GM12872 (cell line): ENCODE measurements around the gene APBA1.

Experiments
- TF ChIP-seq, protein P1 (sequence below): IDR thresholded peaks from 3 replicates; pipeline ENCODE4 v1.5.1; 2011; ENCODE audit warnings: low read depth, mild to moderate bottlenecking, low read length, moderate library complexity; ENCODE audit not compliant: insufficient read depth

The APBA1 gene

GRCh38 chr9:69456201-69456600 lies 216.0 kb downstream of the APBA1 start:
- TF ChIP-seq, protein P1, sequence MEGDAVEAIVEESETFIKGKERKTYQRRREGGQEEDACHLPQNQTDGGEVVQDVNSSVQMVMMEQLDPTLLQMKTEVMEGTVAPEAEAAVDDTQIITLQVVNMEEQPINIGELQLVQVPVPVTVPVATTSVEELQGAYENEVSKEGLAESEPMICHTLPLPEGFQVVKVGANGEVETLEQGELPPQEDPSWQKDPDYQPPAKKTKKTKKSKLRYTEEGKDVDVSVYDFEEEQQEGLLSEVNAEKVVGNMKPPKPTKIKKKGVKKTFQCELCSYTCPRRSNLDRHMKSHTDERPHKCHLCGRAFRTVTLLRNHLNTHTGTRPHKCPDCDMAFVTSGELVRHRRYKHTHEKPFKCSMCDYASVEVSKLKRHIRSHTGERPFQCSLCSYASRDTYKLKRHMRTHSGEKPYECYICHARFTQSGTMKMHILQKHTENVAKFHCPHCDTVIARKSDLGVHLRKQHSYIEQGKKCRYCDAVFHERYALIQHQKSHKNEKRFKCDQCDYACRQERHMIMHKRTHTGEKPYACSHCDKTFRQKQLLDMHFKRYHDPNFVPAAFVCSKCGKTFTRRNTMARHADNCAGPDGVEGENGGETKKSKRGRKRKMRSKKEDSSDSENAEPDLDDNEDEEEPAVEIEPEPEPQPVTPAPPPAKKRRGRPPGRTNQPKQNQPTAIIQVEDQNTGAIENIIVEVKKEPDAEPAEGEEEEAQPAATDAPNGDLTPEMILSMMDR: no peak

- TF ChIP-seq, protein P1: no peak
These were observed 216.9 kb downstream of the APBA1 start for GRCh38 chr9:69455311-69455710.

DNA sequence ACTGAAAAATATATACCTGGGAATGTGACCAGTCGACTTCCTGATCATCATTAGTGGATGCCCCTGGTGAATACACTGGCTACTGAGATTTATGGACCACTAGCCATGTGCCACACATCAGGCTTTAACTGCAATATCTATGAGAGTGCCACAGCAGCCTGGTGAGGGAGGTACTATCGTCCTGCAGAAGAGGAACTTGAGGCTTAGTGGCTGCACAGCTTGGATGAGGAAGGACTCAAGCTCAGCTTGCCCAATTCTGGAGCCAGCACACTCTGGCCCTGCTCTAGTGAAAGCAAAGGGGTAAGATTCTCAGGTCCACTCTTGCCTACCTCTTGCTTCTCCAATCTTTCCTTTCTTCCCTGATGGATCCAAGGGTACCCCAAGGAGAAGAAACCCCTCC lies 217.8 kb downstream of the APBA1 start:
- TF ChIP-seq, protein P1: no peak

DNA sequence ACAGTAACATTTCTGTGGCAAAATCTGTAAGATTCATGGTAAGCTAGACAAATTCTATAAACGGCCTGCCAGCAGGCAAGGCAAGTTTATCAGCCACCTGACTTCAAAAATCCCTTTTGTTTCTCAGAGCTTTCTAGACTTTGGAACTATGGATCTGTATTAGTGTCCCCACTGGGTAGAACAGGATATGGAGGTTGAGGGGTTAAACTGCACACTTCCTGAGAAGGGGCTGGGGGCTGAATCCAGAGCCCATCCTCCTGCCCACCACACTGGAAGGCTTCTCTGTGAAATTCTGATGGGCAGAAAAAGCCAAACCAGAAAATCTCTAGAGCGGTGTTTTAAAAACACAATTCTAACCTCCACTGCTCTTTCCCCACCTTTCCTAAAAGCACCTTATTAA lies 218.4 kb downstream of the APBA1 start:
- TF ChIP-seq, protein P1: no peak

DNA sequence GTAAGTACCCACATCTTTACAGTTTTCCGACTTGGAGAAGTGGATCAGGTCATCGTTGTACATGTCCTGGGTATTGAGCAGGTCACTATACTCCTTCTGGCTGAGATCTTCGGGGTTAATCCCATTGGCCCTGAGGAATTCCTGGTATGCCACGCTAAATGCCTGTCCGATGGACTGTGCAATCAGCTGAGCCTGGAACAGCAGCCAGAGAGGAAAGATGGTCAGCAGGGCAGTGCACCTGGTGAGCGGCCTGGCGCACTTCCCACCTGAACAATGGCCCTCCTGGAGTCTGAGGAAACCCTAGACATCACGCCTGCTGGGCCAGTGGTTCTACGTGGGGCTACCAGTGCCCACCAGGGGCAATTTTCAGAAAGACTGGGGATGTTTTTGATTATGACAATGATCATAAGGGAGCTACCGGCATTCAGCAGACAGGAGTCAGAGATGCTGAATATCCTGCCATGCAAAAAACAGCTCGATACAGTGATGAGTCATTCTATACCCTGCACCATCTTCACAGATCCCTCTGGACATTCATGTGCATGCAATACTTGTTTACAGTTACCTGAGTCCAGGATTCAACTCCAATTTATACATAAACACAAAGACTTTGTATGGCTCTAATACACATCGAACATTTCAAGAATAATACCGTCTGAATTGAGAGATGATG lies 219.9 kb downstream of the APBA1 start:
- TF ChIP-seq, protein P1: no peak

DNA sequence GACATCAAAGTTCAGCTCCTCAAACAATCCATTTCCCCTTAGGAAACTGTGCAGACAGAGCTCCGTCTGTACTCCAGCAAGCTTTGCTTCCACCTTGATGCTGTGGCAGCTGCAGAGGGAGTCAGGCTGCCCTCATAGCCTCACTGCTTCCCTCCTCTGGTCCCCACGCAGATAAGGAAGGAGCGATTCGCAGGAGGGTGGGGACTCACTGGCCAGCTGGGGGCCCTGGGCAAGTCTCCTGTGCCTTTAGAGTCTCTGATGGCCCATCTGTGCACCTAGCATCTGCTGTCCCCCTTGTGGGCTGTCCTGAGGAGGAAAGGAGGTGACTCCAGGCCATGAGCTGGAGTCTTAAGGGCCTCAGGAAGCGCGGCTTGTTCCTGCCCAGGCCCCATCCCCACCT lies 225.7 kb downstream of the APBA1 start:
- TF ChIP-seq, protein P1: no peak

GRCh38 chr9:69445251-69445650 lies 226.9 kb downstream of the APBA1 start:
- TF ChIP-seq, protein P1: no peak
